IPS-18c (cell line): ENCODE results near the gene RXFP1.

Experiments used
- H3K4me3 ChIP-seq: 2 replicates; pipeline ENCODE4 v1.7.0; 2013; ENCODE audit warnings: low read depth, mild to moderate bottlenecking, low read length, moderate library complexity; ENCODE audit not compliant: insufficient read depth
- H3K9me3 ChIP-seq: one replicate; pipeline ENCODE4 v1.6.1; 2013; ENCODE audit warnings: mild to moderate bottlenecking, low read length, moderate library complexity; ENCODE audit not compliant: control insufficient read depth, insufficient read depth

The RXFP1 gene

GRCh38 chr4:158536833-158537232 is 15.2 kb downstream of the RXFP1 start:
- no peak overlapping the region for H3K4me3 ChIP-seq
- no peaks in the 10 kb centered on the region for H3K9me3 ChIP-seq

- no peak overlapping the region for H3K4me3 ChIP-seq
- H3K9me3 ChIP-seq: no peaks in the 10 kb centered on the region
These were observed 16.5 kb downstream of the RXFP1 start for GRCh38 chr4:158538176-158538575.

GRCh38 chr4:158538911-158539310 is 17.2 kb downstream of the RXFP1 start:
- Histone ChIP-seq H3K4me3 (no peak overlapping the region), H3K9me3 (no peaks in the 10 kb centered on the region)

- H3K4me3 ChIP-seq: no peak overlapping the region
These were observed 18.6 kb downstream of the RXFP1 start for GRCh38 chr4:158540125-158540907.

DNA sequence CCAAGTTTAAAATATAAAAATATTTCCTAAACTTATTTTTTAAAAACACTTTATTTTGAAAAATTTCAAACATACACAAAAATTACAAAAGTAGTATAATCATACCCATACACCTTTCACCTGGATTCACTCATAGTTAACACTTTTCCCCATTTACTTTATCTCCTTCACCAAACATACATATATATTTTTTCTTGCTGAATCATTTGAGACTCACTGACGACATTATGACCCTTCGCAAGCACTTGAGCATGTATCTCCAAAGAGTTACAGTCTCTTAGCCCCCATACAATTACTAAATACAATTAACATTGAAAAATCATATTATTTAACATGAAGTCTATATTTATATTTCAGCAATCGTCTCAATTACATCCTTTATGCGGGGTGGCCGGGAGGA is 19.8 kb downstream of the RXFP1 start:
- H3K9me3 ChIP-seq: no peaks in the 10 kb centered on the region
- H3K4me3 ChIP-seq: no peak overlapping the region

More at GRCh38 chr4:158540125-158540907, 18.6 kb downstream of the RXFP1 start:
- no peaks in the 10 kb centered on the region for H3K9me3 ChIP-seq

DNA sequence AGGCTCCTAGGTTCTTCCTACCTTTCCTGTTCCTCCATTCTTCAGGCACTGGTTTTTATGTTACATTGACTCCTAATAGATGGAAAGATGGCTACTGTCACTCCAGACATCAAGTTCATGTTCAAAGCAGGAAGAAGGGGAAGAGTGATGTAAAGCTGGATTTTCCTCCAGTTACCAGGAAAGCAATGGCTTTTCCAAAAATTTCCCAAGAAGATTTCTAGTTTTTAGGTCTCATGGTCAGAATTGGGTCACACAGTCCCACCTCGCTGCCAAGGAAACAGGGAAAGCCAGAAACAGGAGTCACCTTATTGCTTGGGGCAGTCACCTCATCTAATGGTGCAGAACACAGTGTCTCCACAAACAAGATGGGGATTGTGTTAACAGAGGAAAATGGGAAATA is 21.5 kb downstream of the RXFP1 start:
- no peaks in the 10 kb centered on the region for H3K9me3 ChIP-seq
- no peak overlapping the region for H3K4me3 ChIP-seq

- Histone ChIP-seq H3K9me3 (no peaks in the 10 kb centered on the region), H3K4me3 (no peak overlapping the region)
These were observed 22.5 kb downstream of the RXFP1 start for GRCh38 chr4:158544141-158544540.

GRCh38 chr4:158553364-158553763 is 31.7 kb downstream of the RXFP1 start:
- Histone ChIP-seq H3K4me3 (no peak overlapping the region), H3K9me3 (no peaks in the 10 kb centered on the region)

GRCh38 chr4:158560284-158560683 is 38.6 kb downstream of the RXFP1 start:
- H3K9me3 ChIP-seq: no peaks in the 10 kb centered on the region

GRCh38 chr4:158566860-158567259 is 45.2 kb downstream of the RXFP1 start:
- no peaks in the 10 kb centered on the region for H3K9me3 ChIP-seq
- no peak overlapping the region for H3K4me3 ChIP-seq

More at GRCh38 chr4:158560284-158560683, 38.6 kb downstream of the RXFP1 start:
- H3K4me3 ChIP-seq: no peak overlapping the region

GRCh38 chr4:158571736-158572135 is 50.1 kb downstream of the RXFP1 start:
- no peak overlapping the region for H3K4me3 ChIP-seq
- H3K9me3 ChIP-seq: no peaks in the 10 kb centered on the region

GRCh38 chr4:158572608-158573007 is 50.9 kb downstream of the RXFP1 start:
- no peaks in the 10 kb centered on the region for H3K9me3 ChIP-seq

GRCh38 chr4:158578476-158578875 is 56.8 kb downstream of the RXFP1 start:
- Histone ChIP-seq H3K9me3 (no peaks in the 10 kb centered on the region), H3K4me3 (no peak overlapping the region)

More at GRCh38 chr4:158572608-158573007, 50.9 kb downstream of the RXFP1 start:
- no peak overlapping the region for H3K4me3 ChIP-seq

DNA sequence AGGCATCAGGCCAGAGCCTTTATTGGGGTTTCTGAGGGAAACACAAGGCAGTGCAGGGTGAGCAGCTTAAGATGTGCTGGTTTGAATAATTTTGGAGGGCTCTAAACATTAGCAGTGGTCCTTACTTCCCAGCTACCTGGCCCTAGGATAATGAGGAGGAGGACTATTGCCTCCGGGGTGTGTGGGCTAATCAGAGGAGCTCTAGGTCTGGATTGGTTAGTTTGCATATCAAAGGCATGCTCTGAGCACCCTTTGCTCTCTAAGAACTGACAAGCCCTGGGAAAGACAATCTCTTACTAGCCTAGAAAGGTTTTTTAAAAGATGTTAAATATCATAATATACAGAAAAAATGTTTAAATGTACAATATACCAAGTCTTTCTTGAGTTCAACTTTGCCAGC is 58.4 kb downstream of the RXFP1 start:
- Histone ChIP-seq H3K4me3 (no peak overlapping the region), H3K9me3 (no peaks in the 10 kb centered on the region)

GRCh38 chr4:158581161-158581560 is 59.5 kb downstream of the RXFP1 start:
- H3K4me3 ChIP-seq: no peak overlapping the region
- no peaks in the 10 kb centered on the region for H3K9me3 ChIP-seq

GRCh38 chr4:158586881-158587280 is 65.2 kb downstream of the RXFP1 start:
- Histone ChIP-seq H3K4me3 (no peak overlapping the region), H3K9me3 (no peaks in the 10 kb centered on the region)

- H3K9me3 ChIP-seq: no peaks in the 10 kb centered on the region
- no peak overlapping the region for H3K4me3 ChIP-seq
These were observed 66.6 kb downstream of the RXFP1 start for GRCh38 chr4:158588285-158588684.

DNA sequence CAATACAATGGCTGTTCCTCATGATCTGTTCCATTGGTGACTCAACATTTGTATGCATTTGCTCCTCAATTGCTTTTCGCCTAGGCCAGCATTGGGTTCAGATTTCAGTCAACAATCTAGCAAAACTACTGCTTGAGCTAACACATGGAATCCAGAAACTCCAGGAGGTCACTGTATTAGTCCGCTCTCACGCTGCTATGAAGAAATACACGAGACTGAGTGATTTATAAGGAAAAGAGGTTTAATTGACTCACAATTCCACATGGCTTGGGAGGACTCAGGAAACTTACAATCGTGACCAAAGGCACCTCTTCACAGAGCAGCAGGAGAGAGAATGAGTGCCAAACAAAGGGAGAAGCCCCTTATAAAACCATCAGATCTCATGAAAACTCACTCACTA is 67.1 kb downstream of the RXFP1 start:
- Histone ChIP-seq H3K9me3 (no peaks in the 10 kb centered on the region), H3K4me3 (no peak overlapping the region)

DNA sequence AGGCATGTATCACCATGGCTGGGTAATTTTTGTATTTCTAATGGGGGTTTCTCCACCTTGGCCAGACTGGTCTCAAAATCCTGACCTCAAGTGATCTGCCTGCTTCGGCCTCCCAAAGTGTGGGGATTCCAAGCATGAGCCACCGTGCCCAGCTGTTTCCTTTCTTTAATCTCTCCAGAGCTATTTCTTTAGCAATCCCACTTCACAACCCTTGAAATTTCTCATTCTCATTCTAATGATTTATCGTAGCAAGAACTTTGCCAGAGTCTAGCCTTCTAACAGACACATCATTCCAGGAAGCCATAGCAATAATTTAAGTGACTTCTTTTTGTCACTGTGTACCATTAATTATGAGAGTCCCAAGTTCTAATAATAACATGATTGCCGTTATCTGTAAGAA is 68.6 kb downstream of the RXFP1 start:
- no peaks in the 10 kb centered on the region for H3K9me3 ChIP-seq
- no peak overlapping the region for H3K4me3 ChIP-seq
